Testis (tissue), 3 donors: ENCODE results near the gene LIME1. TPM values are rescaled to one million over a fixed set of nuclear protein-coding genes. Genes with fewer than 3 reads are reported as not detected.

Experiments
- DNase-seq: peaks from one replicate; pipeline ENCODE4 v3.0.0-alpha.2; 2019
- H3K27ac ChIP-seq, 2 donors: fragments of 200-600 bp; sonication (generic); one replicate each; pipeline ENCODE4 v1.5.1; 2019
- H3K27me3 ChIP-seq: fragments of 200-600 bp; sonication (generic); one replicate; pipeline ENCODE4 v1.5.1; 2019
- H3K36me3 ChIP-seq: fragments of 200-600 bp; sonication (generic); one replicate; pipeline ENCODE4 v1.5.1; 2017; ENCODE audit warnings: low read depth; ENCODE audit errors: missing control alignments
- H3K4me1 ChIP-seq: fragments of 200-600 bp; sonication (generic); one replicate; pipeline ENCODE4 v1.5.1; 2019
- H3K4me3 ChIP-seq, 2 donors: fragments of 200-600 bp; sonication (generic); one replicate each; pipeline ENCODE4 v1.5.1; 2017 to 2019
- H3K9me3 ChIP-seq: fragments of 200-600 bp; sonication (generic); one replicate; pipeline ENCODE4 v1.5.1; 2017
- POLR2A ChIP-seq: fragments of 450-650 bp; IDR thresholded peaks from one replicate; pipeline ENCODE4 v1.6.1; 2017; ENCODE audit warnings: antibody characterized with exemption, mild to moderate bottlenecking, moderate library complexity
- WGBS, 2 donors: methylation state at CpG; one replicate each; pipeline ENCODE4 v1.1.5; 2018; 5-methylcytosine and 5-hydroxymethylcytosine counted together
- intact Hi-C: fragments of 100-400 bp; cut with DNase I; formaldehyde crosslinking; loops from one replicate; pipeline ENCODE4 v1.15.1; 2023; ENCODE audit warnings: low total_unique reads
- polyA plus RNA-seq: library from polyadenylated mRNA; stranded (reverse); fragments of 350-450 nt; fragmentation: Illumina TruSeq; extraction: RNeasy Lipid Tissue Mini Kit (QIAGEN cat#74804); gene quantifications from one replicate; pipeline ENCODE4 v1.2.3, GENCODE V29; 2014; ENCODE audit warnings: low read depth, low replicate concordance; ENCODE audit not compliant: insufficient read depth
- total RNA-seq, 2 donors: library from RNA; depleted of rRNA; stranded (reverse); fragments of >200 nt; gene quantifications; one replicate each; pipeline ENCODE4 v1.2.3, GENCODE V29; 2016
- TF ChIP-seq, protein P1 (sequence below), 3 experiments: fragments of 450-650 bp in 2 of 3; fragments of 200-600 bp in 1 of 3; sonication (generic) in 1 of 3; IDR thresholded peaks; one replicate each; pipeline ENCODE4 v1.5.1; 2016 to 2019; ENCODE audit warnings: antibody characterized with exemption in 3 of 3, mild to moderate bottlenecking in 2 of 3, moderate library complexity in 1 of 3

LIME1 gene
- total and polyA plus RNA-seq, 3 donors from 2014 or later, result 5.6 to 47.4 (median 41.4) TPM

DNA sequence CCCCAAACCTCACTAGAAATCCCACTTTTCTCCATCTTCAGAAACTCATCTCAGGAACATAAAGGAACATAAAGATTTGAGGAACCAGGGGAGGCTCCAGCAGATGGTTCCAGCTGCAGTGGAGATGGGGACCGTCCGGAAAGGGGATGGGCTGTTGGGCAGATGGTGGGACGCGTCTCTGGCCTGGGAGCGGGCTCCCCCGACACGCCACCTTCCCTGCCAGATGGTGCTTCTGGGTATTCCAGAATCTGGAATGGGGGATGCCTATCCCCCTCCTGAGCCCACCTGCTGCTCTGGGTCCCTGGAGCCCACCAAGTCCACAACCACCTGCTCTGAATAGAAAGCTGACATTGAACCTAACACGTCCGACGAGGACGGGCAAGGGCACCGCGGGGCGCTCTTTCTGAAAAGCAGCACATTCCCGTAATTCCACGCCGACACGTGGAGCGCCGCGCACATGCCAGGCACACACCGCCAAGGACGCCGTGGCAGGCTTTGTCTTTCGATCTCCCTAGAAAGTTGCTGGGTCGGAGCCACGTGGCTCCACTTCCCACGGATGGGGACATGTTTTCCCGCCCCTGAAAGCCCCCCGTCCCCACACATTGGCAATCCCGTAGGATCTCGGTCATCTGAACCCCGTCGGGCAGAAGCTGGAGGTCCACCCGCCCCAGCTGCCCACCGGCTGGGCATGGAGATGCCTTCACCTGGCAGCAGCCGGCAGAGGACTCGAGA is 30.4 kb downstream of the LIME1 start:
- H3K27me3 ChIP-seq, result no peaks in the 10 kb centered on the region

DNA sequence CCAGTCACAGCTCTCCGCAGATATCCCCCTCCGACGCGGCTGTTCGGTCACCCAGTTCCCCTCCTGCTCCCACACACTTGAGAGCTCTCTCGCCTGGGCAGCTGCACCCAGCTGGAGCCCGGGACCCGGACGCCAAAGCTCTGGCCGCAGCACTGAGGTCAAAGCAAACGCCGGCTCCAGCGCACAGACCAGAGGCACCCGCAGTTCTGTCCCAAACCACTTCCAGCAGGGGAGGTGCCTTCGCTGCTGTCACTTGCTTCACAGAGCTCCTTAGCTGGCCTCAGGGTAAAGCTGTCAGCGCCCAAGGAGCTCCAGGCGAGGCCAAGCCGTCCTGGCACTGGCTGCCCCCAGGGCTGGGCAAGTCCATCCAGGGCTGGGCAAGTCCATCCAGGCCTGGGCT is 31.0 kb downstream of the LIME1 start:
- DNase-seq, result peak; percentile 49
- intact Hi-C loops, result no loop called here
- TF ChIP-seq, protein P1, sequence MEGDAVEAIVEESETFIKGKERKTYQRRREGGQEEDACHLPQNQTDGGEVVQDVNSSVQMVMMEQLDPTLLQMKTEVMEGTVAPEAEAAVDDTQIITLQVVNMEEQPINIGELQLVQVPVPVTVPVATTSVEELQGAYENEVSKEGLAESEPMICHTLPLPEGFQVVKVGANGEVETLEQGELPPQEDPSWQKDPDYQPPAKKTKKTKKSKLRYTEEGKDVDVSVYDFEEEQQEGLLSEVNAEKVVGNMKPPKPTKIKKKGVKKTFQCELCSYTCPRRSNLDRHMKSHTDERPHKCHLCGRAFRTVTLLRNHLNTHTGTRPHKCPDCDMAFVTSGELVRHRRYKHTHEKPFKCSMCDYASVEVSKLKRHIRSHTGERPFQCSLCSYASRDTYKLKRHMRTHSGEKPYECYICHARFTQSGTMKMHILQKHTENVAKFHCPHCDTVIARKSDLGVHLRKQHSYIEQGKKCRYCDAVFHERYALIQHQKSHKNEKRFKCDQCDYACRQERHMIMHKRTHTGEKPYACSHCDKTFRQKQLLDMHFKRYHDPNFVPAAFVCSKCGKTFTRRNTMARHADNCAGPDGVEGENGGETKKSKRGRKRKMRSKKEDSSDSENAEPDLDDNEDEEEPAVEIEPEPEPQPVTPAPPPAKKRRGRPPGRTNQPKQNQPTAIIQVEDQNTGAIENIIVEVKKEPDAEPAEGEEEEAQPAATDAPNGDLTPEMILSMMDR (IDR thresholded peaks at IDR 0.05), result no peak
- no peak for TF ChIP-seq POLR2A
- H3K36me3 ChIP-seq, result no peaks in the 10 kb centered on the region
- no peaks in the 10 kb centered on the region for H3K27me3 ChIP-seq
- no peaks in the 10 kb centered on the region for H3K9me3 ChIP-seq
- peak overlapping the region in 1 of 2 donors; percentile 14 for H3K27ac ChIP-seq
- WGBS, 2 donors, result 60 to 70% methylated on average over 3 to 18 of the region's 18 CpGs
- H3K4me1 ChIP-seq, result peaks cover 3% of the 10 kb centered on the region
- no peak overlapping the region for H3K4me3 ChIP-seq

More for the DNA sequence above, 30.4 kb downstream of the LIME1 start:
- no peak overlapping the region for H3K4me3 ChIP-seq
- H3K27ac ChIP-seq, result peak overlapping the region in 1 of 2 donors; percentile 14
- intact Hi-C loops, result no loop called here
- peaks cover 3% of the 10 kb centered on the region for H3K4me1 ChIP-seq
- no peaks in the 10 kb centered on the region for H3K9me3 ChIP-seq
- WGBS, 2 donors, result 83 to 85% methylated on average over 34 to 38 of the region's 38 CpGs
- no peak for DNase-seq
- no peaks in the 10 kb centered on the region for H3K36me3 ChIP-seq
- TF ChIP-seq, protein P1 (IDR thresholded peaks at IDR 0.05), result no peak
- TF ChIP-seq POLR2A, result no peak

DNA sequence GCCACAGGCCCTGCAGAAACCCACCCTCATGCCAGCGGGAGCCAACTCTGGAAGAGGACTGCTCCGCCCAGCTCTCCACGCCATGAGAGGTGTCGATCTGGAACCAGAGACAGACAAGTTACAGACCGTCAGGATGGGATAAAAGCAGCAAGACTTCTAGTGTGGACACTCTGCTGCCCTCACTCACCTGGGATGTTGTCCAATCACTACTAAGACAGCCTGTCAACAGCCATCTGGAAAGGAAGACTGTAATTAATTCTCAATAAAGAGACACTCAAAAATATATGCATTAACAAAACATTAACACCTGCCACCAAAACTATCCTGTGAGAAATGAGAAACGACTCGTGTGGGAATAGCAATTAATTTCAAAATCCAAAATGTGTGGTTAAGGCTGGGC is 31.4 kb downstream of the LIME1 start:
- Histone ChIP-seq H3K4me1 (peaks cover 5% of the 10 kb centered on the region), H3K4me3 (no peak overlapping the region), H3K9me3 (no peaks in the 10 kb centered on the region), H3K27me3 (no peaks in the 10 kb centered on the region), H3K27ac (peak overlapping the region in 1 of 2 donors; percentile 14), H3K36me3 (no peaks in the 10 kb centered on the region)
- intact Hi-C loops, result no loop called here
- WGBS, 2 donors, result 82 to 86% methylated on average over 3 to 7 of the region's 7 CpGs
- no peak for DNase-seq
- TF ChIP-seq POLR2A, result no peak
- TF ChIP-seq, protein P1 (IDR thresholded peaks at IDR 0.05), result no peak

DNA sequence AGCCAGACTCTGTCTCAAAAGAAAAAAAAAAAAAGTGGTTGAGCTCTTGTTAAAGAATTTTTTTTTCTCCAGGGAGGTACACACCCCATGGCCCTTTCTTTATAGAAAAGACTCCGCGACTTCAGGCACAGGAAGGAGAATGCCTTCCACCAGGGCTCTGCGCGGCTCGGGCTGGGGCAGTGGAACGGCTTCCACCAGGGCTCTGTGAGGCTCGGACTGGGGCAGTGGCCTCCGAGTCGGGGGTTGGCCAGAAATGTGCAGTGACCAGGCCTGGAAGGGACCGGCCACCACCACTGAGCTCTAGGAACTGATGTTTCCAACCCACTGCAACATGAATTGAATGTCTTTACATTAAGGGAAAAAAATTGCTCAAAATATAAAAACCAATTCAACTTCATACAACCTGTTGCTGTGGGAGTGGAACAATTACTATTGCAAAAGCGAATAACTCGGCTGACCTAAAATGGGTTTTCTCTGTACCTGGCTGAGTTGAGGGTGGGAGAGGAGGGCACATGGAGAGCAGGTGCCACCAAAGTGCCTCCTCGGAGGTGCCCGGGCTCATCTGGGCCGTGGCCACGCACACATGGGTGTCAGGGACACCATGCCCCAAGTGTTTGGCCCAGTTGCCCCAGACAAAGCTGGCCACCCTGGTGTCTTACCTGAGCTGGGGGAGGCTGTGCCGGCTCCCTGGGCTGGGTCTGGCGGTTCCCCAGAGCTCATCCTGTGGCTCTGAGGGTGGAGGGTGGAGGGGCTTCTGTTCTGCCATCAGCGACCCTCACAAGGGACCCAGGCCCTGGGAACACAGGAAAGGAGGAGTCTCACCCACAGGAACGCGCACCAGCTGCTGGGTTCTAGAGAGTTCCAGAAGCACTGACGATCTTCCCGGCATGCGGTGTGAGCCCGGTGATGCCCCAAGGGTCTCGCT is 32.4 kb downstream of the LIME1 start:
- no peak for DNase-seq
- intact Hi-C loops, result no loop called here
- TF ChIP-seq, protein P1 (IDR thresholded peaks at IDR 0.05), result no peak
- TF ChIP-seq POLR2A, result no peak

More for the DNA sequence above, 32.4 kb downstream of the LIME1 start:
- Histone ChIP-seq H3K9me3 (no peaks in the 10 kb centered on the region), H3K4me1 (peaks cover 14% of the 10 kb centered on the region), H3K27ac (no peak overlapping the region), H3K36me3 (no peaks in the 10 kb centered on the region), H3K4me3 (no peak overlapping the region), H3K27me3 (no peaks in the 10 kb centered on the region)
- WGBS, 2 donors, result 89 to 90% methylated on average over 20 to 26 of the region's 26 CpGs
